ENCODE results near the gene ATP1A1.

DNA sequence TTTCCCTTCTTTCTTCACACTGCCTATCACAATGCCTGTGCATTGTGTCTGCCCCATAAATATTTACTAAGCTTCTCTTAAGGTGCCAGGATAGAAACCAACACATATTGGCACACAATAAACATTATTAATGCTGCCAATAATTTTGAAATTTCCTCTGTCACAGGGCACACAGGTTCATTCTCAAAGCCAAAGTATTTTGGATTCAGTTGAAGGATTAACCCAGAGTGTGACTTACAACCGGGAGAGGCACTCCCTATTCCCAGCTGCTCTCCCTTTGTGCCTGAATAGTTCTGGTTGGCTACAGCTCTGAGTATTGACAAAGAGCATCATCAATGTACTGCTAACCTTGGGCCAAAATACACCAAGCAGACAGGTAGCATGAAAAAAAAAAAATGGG is 46.6 kb upstream of the ATP1A1 start:
- TF ChIP-seq, protein P1, sequence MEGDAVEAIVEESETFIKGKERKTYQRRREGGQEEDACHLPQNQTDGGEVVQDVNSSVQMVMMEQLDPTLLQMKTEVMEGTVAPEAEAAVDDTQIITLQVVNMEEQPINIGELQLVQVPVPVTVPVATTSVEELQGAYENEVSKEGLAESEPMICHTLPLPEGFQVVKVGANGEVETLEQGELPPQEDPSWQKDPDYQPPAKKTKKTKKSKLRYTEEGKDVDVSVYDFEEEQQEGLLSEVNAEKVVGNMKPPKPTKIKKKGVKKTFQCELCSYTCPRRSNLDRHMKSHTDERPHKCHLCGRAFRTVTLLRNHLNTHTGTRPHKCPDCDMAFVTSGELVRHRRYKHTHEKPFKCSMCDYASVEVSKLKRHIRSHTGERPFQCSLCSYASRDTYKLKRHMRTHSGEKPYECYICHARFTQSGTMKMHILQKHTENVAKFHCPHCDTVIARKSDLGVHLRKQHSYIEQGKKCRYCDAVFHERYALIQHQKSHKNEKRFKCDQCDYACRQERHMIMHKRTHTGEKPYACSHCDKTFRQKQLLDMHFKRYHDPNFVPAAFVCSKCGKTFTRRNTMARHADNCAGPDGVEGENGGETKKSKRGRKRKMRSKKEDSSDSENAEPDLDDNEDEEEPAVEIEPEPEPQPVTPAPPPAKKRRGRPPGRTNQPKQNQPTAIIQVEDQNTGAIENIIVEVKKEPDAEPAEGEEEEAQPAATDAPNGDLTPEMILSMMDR (IDR thresholded peaks at IDR 0.05), result no peak
- TF ChIP-seq POLR2A (IDR thresholded peaks at IDR 0.05), result no peak

Measured in ovary (tissue), 3 donors.